HG03520 (cell line): ENCODE results near the gene VGLL3.
"Not testable (repeated sequence)": the region's sequence is repeated elsewhere in the genome, so short reads cannot be mapped to it uniquely, and the experiment has no call there.

ENCODE experiments used
- ATAC-seq: cut with Tn5 transposase; IDR thresholded peaks from one replicate; pipeline ENCODE4 v1.9.1; 2021; ENCODE audit warnings: mild to moderate bottlenecking, moderate library complexity; ENCODE audit not compliant: unreplicated experiment

Gene VGLL3

GRCh38 chr3:86989611-86990010 is 1.3 kb downstream of the VGLL3 start:
- ATAC-seq = no peak

DNA sequence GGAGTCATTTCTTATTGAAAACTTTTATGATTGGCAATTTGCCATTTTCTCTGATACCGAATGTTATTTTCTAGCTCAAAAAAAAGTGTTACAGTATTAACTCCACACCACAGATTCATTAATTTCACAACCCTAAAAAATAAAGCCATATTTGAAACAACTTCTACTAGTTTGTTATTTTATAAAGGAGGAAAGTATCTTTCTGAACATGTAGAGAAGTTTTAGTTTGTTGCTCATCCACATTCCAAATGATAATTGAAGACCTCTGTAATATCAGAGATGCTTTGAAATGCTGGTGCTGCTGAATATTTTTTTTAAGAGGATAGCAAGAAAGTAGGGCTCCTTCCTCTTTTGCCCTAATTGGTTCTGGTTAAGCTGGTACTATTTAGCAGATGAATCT is 1.9 kb downstream of the VGLL3 start:
- ATAC-seq = no peak

GRCh38 chr3:86988235-86988634 is 2.7 kb downstream of the VGLL3 start:
- ATAC-seq = no peak

- no peak for ATAC-seq
These were observed 3.6 kb downstream of the VGLL3 start for GRCh38 chr3:86987421-86987715.

DNA sequence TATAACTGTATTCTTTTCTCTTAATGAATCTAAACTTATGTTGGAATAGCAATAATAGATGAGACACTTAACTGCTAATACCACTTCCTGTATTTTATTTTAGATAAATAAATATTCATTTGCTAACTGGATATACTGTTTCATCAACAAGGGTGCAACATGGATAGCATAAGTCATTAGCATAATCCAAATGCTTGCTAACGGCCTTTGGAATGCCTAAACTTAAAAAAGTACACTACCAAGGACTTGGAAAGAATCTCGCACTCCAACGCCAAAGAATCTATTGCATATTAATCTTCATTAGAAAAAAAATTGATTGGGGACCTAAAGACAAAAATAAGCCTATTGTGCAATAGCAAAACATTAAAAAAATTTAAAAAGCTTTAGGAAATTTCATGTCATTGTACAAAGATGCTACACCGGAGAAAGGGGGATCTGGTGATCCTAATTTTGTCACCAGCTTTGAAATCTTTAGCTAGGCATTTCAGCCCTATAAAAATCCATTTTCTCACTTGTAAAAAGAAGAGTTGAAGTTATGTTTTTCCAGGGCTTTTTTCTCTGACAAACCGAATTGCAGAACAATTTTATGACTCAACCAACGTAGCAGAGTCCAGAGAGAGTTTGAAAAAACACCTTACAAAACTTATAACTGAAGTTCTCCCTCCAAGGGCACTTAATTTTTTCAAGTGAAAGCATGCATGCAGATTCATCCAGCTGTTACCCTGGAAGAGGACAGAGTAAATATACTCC is 4.1 kb downstream of the VGLL3 start:
- ATAC-seq = no peak

GRCh38 chr3:86985181-86985826 is 5.6 kb downstream of the VGLL3 start:
- no peak for ATAC-seq

- no peak for ATAC-seq
These were observed 6.7 kb downstream of the VGLL3 start for GRCh38 chr3:86984271-86984670.

DNA sequence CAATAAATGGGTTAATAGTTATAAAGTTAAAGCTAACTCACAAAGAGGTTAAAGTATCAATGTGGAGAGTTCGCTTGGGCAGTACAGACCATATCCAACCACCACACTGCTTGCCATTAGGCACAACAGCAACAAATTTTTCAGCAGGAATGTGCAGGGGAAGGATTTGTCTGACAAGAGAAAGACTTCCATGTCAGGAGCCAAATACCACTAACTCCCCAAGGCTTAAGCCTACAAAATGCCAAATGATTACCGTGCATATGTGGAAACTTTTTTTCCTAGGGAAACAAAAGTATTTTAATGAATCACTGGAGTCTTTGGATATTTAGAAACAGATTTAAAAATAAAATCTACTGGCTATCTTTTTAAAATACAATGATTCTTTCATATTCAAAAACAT is 8.1 kb downstream of the VGLL3 start:
- ATAC-seq = no peak

DNA sequence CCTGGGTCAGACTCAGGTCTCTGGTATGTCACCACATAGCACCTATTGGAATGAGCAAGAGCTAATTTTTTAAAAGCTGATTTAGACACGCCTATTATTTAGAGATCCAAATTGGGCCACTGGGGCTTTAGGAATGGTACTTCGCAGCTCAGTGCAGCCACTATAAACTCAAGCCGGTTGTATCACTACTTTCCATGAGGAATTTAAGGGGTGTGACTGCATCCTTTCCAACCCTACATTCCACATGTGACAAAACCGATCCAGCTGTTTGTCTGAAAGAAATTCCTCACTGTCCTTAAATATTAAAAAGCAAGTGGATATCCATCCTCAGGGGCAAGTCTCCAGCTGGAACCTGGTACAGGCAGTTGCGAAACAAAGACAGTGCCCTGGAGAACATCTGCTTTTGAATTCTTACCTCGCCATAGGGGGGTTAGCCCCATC is 12.8 kb downstream of the VGLL3 start:
- ATAC-seq = no peak

GRCh38 chr3:86976219-86976618 is 14.7 kb downstream of the VGLL3 start:
- ATAC-seq = no peak

GRCh38 chr3:86974177-86974576 is 16.8 kb downstream of the VGLL3 start:
- not testable (repeated sequence) for ATAC-seq

DNA sequence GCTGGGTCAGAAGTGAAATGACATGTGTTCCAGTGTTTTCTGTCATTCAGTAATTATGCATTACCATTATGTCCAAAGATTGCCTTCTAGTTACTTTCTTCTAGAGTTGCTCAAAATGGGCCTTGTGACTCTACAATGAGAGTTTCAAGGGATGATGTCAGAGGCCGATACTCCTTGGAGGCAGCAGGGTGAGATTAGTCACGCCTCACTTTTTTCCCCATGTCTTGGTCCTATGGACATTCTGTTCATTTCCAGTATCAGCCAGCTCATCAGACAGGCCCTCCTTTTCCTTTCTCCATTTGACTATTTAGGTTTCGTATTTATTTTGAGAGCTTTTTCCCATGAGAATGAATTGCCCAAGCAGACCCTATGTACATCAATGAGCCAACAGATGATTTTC is 17.5 kb downstream of the VGLL3 start:
- no peak for ATAC-seq

- peak; percentile 69 for ATAC-seq
These were observed 21.3 kb downstream of the VGLL3 start for GRCh38 chr3:86969500-86970189.

DNA sequence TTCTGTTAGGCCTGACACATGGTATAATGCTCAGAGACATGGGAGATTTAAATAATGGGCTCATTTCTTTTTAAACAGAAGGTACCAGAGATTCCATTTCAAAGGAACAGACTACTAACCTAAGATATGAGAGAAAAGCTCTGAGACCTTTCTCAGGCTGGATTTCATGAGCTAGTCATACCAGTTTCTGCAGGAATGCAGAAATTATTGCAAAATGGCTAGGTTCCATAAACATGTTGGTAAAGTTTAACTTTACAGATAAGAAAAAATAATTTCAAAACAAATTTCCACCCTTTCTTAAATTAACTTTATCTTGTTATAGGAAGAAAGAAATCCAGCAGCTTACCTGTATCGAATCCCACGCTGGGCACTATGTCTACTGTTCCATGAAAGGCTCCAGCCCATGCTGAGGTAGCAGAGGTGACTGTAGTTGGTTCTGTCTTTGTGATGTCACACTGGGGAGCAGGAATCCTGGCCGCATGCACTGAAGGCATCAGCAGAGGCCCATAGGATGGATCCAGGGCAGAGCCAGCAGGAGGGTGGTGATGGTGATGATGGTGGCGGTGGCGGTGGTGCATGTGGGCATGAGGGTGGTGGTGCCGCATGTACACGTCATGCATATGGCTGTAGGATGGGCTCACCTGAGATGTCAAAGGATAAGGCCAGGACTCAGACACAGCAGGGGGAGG is 22.6 kb downstream of the VGLL3 start:
- ATAC-seq = no peak

- ATAC-seq = no peak
These were observed 23.9 kb downstream of the VGLL3 start for GRCh38 chr3:86967062-86967461.

- no peak for ATAC-seq
These were observed 25.8 kb downstream of the VGLL3 start for GRCh38 chr3:86965166-86965565.

DNA sequence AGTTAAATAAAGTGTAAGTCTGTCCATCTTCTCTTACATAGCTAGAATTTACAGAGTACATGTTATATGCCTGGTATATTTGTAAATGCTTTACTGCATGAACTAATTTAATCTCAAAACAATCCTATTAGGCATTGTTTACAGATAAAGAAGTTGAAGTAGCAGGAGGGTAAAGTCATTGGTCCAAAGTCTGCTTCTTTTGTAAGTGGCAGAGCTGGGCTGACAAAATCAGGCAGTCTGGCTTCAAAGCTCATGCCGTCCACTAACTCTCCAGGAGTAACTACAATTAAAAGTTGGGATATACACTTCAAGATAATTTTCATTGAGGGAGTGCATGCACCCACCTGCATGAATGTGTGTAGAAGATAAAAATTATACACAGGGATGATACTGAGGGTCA is 27.3 kb downstream of the VGLL3 start:
- ATAC-seq = no peak

DNA sequence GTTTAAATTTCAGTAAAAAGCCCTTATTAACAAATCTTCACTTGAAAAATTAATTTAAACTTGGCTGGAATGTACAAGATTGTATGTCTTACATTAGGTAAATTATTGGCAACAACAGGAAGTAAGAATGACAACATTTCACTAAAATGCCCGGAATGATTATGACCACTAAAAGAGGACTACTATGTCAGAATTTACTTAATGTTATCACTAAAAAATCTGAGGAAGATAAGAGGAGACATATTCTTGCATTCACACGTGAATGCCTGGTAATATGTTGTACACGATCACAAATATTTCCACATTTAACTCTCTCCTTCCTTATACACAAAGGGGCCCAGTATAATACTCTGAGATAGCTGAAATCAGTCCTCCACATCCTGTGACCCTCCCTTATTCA is 29.7 kb downstream of the VGLL3 start:
- ATAC-seq = no peak

- ATAC-seq = no peak
These were observed 30.4 kb downstream of the VGLL3 start for GRCh38 chr3:86960550-86960949.

DNA sequence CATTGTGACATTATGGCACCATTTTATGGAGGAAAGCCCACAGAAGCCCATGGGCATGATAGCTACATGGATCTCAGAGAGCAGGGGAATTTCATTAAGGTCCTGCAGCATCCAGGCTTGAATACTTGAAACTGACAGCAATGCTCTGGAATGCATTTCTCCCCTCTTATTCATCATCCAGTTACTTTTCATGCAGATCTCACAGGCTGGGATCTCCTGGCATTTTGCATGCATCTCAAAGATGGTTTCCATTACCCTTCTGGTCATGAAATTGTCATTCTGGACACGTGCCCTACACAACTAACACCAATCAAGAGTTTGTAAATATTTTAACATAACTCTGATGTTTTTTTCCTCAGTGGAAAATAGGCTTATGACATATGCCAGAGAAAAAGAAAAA is 32.4 kb downstream of the VGLL3 start:
- no peak for ATAC-seq

- no peak for ATAC-seq
These were observed 36.2 kb downstream of the VGLL3 start for GRCh38 chr3:86954747-86955146.

DNA sequence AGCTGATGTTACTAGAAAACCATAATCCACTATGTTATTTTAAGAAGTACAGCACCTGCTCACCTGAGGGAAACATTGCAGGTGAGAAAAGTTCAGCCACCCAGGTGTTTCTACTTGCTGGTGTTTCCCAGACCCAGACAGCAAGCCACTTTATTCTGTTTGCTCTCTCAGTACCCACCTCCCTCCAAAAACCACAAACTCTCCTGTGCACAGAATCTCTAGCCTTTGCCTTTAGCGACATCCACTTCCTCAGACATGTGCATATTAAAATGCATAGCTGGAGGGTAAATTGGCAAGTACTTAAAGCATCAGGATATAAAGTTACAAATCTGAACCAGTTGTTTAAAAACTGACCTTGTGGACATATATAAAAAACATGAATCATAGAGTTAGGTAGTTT is 36.7 kb downstream of the VGLL3 start:
- ATAC-seq = no peak
